Osteocyte (in vitro differentiated cells): Measurements from ENCODE around the gene ZBP1. TPM values are rescaled to one million over a fixed set of nuclear protein-coding genes. Genes with fewer than 3 reads are reported as not detected.

Experiments used
- DNase-seq: peaks from one replicate; pipeline ENCODE4 v3.0.0; 2021; ENCODE audit warnings: mixed read lengths; ENCODE audit not compliant: unreplicated experiment; ENCODE audit errors: extremely low spot score
- H3K27ac Mint-ChIP-seq: one replicate; pipeline ENCODE4 v1.8.0; 2021; ENCODE audit warnings: mild to moderate bottlenecking, mixed read lengths; ENCODE audit not compliant: unreplicated experiment
- H3K27me3 Mint-ChIP-seq: one replicate; pipeline ENCODE4 v1.8.0; 2021; ENCODE audit warnings: mixed read lengths; ENCODE audit not compliant: unreplicated experiment
- H3K36me3 Mint-ChIP-seq: one replicate; pipeline ENCODE4 v1.8.0; 2021; ENCODE audit warnings: mixed read lengths; ENCODE audit not compliant: unreplicated experiment
- H3K4me1 Mint-ChIP-seq: one replicate; pipeline ENCODE4 v1.8.0; 2021; ENCODE audit warnings: mixed read lengths; ENCODE audit not compliant: unreplicated experiment
- H3K4me3 Mint-ChIP-seq: one replicate; pipeline ENCODE4 v1.8.0; 2021; ENCODE audit warnings: mild to moderate bottlenecking, moderate library complexity, mixed read lengths; ENCODE audit not compliant: unreplicated experiment
- H3K9me3 Mint-ChIP-seq: one replicate; pipeline ENCODE4 v1.8.0; 2021; ENCODE audit warnings: mixed read lengths; ENCODE audit not compliant: unreplicated experiment
- total RNA-seq: library from RNA; stranded (reverse); gene quantifications from 2 replicates; pipeline ENCODE4 v1.2.1, GENCODE V29; 2021
- TF ChIP-seq, protein P1 (sequence below): fragments of 200-600 bp; sonication (generic); IDR thresholded peaks from 2 replicates; pipeline ENCODE4 v1.5.0; 2021; ENCODE audit warnings: antibody characterized with exemption, mild to moderate bottlenecking, moderate library complexity

ZBP1 gene
- total RNA-seq, 1 donor from 2014 or later: not detected

DNA sequence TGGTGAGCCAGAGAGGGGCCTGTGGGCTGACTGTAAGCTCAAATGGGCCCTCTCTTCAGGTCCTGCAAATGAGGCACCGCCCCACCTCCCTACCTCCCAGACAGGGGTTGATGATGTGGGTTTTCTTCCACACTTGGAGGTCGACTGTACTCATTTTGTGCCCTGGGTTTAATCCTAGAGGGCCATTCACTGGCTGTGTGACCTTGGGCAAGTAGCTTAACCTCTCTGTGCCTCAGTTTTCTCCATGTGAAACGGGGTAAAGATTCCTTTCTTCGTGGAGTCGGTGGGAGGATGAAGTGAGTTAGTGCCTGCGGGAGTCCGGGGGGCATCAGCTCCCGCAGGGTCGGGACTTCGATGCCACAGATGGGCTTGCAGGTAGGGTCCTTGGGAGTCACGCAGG is 23.9 kb downstream of the ZBP1 start:
- H3K9me3 Mint-ChIP-seq: no peaks in the 10 kb centered on the region

DNA sequence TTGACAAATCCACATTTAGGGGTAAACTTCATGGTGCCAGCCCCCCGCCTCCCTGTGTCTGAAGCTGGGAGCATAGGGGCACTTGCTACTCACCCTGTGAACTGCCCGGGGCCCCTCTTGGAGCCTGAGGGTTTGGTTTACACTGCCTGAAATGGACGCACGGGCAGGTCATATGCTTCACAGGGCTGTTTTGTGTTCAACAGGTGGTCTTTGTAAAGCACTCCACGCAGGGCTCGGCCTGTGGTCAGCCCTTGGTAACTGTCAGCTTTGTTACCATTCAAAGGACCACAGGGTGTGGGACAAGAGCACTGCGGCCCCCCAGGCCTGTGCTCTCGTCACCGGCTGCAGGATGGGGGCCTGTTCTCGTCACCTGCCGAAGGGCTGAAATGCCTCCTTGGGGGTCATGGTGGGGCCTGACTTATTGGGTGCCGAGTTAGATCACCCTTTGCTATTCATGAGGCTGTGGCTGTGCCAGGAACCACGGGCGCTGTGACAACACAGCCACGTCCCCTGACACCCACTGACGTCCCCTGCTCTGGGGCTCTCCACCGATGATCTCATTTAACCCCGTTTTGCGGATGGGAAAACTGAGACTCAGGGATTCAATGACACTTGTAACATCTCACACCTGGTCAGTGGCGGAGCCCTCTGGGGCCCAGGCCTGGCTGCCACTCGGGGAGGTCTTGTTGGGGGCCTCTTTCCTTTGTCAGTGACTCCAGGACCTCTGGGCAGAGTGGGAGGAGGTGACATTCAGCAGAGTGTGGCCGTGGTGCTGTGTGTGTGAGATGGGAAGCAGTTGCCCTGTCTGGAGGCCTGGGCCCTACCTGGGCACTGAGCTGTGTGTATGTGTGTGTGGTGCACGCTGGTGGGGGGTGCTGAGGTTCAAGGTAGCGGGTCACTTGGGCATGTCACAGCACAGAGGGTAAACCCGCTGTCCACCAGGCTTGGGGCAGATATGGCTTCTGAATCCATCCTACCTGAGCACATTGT is 24.9 kb downstream of the ZBP1 start:
- Mint-ChIP-seq H3K27me3 (peaks cover 3% of the 10 kb centered on the region), H3K4me1 (peaks cover 10% of the 10 kb centered on the region), H3K27ac (no peak overlapping the region), H3K9me3 (no peaks in the 10 kb centered on the region), H3K36me3 (no peaks in the 10 kb centered on the region), H3K4me3 (no peak overlapping the region)
- DNase-seq: no peak
- TF ChIP-seq, protein P1, sequence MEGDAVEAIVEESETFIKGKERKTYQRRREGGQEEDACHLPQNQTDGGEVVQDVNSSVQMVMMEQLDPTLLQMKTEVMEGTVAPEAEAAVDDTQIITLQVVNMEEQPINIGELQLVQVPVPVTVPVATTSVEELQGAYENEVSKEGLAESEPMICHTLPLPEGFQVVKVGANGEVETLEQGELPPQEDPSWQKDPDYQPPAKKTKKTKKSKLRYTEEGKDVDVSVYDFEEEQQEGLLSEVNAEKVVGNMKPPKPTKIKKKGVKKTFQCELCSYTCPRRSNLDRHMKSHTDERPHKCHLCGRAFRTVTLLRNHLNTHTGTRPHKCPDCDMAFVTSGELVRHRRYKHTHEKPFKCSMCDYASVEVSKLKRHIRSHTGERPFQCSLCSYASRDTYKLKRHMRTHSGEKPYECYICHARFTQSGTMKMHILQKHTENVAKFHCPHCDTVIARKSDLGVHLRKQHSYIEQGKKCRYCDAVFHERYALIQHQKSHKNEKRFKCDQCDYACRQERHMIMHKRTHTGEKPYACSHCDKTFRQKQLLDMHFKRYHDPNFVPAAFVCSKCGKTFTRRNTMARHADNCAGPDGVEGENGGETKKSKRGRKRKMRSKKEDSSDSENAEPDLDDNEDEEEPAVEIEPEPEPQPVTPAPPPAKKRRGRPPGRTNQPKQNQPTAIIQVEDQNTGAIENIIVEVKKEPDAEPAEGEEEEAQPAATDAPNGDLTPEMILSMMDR: no peak

More for the DNA sequence above, 23.9 kb downstream of the ZBP1 start:
- H3K4me1 Mint-ChIP-seq: peaks cover 10% of the 10 kb centered on the region
- H3K27me3 Mint-ChIP-seq: peaks cover 3% of the 10 kb centered on the region
- TF ChIP-seq, protein P1: no peak
- no peak for DNase-seq
- no peaks in the 10 kb centered on the region for H3K36me3 Mint-ChIP-seq
- no peak overlapping the region for H3K27ac Mint-ChIP-seq
- H3K4me3 Mint-ChIP-seq: no peak overlapping the region

DNA sequence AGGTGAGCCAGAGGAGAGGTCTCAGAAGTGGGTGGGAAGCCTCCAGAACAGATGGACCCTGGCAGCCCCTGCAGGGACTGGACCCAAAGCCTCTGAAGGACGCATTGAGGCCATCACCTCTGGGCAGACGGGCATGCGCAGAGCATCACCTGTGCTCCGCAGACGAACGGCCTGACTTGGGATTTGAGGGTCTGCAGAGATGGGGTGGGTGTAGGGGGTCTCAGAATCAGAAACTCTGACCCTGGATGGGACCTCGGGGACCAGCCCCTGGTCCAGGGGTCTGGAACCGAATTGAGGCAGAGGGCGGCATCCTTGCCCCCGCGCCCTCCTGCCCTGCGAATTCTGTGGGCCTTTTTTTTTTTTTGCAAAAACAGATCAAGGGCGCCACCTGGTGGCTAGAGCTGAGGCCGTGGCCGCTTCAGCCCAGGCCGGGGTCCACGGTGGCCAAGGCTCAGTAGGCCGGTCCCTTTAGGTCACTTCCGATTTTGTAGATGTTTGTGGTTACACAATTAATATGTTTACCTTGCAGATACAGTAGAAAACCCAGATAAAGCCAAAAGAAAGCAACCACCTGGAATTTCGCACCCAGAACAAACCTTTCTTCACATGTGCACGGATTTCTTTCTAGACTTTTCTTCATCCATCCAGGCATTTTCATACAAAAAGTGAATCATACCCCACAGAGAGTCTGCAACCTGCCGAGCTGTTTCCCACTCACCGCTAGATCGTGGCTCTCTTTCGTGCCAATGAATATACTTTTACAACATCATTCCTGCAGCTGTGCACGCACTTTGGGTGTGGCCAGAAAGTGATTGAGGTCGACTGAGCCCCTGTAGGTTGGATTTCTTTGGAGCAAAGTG is 25.9 kb downstream of the ZBP1 start:
- no peak for DNase-seq
- no peaks in the 10 kb centered on the region for H3K36me3 Mint-ChIP-seq
- H3K4me3 Mint-ChIP-seq: no peak overlapping the region
- H3K9me3 Mint-ChIP-seq: no peaks in the 10 kb centered on the region
- no peak overlapping the region for H3K27ac Mint-ChIP-seq
- H3K4me1 Mint-ChIP-seq: peaks cover 10% of the 10 kb centered on the region
- no peaks in the 10 kb centered on the region for H3K27me3 Mint-ChIP-seq
- TF ChIP-seq, protein P1: peak; percentile 95

DNA sequence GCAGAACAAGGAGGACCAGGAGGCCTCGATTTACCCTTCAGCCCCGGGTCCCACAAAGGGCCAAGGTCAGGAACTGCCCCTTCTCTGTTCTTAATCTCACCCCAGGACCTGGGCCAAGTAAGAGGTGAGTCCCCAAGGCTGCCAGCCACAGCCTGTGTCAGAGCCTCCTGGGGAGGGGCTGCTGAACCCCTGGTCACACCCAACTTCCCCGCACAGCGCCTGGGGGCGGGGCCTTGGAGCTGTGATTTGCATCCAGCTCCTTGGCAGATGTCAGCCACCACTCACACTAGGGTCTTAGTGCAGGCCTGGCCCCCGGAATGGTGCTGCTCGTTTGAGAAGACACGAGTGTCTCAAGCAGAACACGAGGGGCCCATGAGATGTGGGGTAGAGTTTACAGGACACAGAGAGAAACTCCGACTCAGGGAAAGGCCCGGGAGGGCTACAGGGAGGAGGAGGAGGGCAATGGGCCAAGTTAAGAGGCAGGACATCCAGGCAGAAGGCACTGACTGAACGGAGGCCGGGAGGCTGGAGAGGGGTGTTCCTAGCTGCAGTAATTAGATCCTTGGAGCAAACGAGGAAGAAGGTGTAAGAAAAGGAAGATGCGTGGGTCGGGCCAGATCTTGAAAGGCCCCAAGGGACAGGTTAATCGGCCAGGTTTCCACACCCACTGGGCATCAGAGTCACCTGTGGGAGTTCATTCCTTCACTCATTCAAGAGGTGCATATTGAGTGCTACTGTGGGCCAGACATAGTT is 26.9 kb downstream of the ZBP1 start:
- no peak for DNase-seq
- H3K27ac Mint-ChIP-seq: no peak overlapping the region
- H3K27me3 Mint-ChIP-seq: no peaks in the 10 kb centered on the region
- peaks cover 10% of the 10 kb centered on the region for H3K4me1 Mint-ChIP-seq
- H3K4me3 Mint-ChIP-seq: no peak overlapping the region
- TF ChIP-seq, protein P1: no peak
- H3K36me3 Mint-ChIP-seq: no peaks in the 10 kb centered on the region
- no peaks in the 10 kb centered on the region for H3K9me3 Mint-ChIP-seq
